ENCODE data around the gene HK2.
"Not testable (repeated sequence)": the region's sequence is repeated elsewhere in the genome, so short reads cannot be mapped to it uniquely, and the experiment has no call there.

The HK2 gene

GRCh38 chr2:74881176-74881575 is 47.2 kb downstream of the HK2 start:
- DNase-seq = no peak

GRCh38 chr2:74881626-74882298 is 47.8 kb downstream of the HK2 start:
- DNase-seq = no peak

- DNase-seq = no peak
These were observed 48.4 kb downstream of the HK2 start for GRCh38 chr2:74882299-74882687.

GRCh38 chr2:74883011-74883410 is 49.1 kb downstream of the HK2 start:
- no peak for DNase-seq

GRCh38 chr2:74884118-74884762 is 50.3 kb downstream of the HK2 start:
- no peak for DNase-seq

- DNase-seq = no peak
These were observed 50.9 kb downstream of the HK2 start for GRCh38 chr2:74884866-74885265.

- DNase-seq = no peak
These were observed 52.3 kb downstream of the HK2 start for GRCh38 chr2:74886251-74886650.

- DNase-seq = no peak
These were observed 52.9 kb downstream of the HK2 start for GRCh38 chr2:74886811-74887210.

- no peak for DNase-seq
These were observed 53.6 kb downstream of the HK2 start for GRCh38 chr2:74887445-74887951.

GRCh38 chr2:74887960-74888700 is 54.2 kb downstream of the HK2 start:
- DNase-seq = no peak

GRCh38 chr2:74889159-74889558 is 55.2 kb downstream of the HK2 start:
- DNase-seq = no peak

- DNase-seq = no peak
These were observed 56.8 kb downstream of the HK2 start for GRCh38 chr2:74890711-74891110.

- DNase-seq = no peak
These were observed 57.3 kb downstream of the HK2 start for GRCh38 chr2:74891136-74891764.

- DNase-seq = not testable (repeated sequence)
These were observed 57.9 kb downstream of the HK2 start for GRCh38 chr2:74891816-74892215.

- no peak for DNase-seq
These were observed 58.7 kb downstream of the HK2 start for GRCh38 chr2:74892609-74893008.

GRCh38 chr2:74893332-74893731 is 59.4 kb downstream of the HK2 start:
- DNase-seq = no peak

GRCh38 chr2:74894272-74894981 is 60.5 kb downstream of the HK2 start:
- no peak for DNase-seq

GRCh38 chr2:74895001-74895400 is 61.1 kb downstream of the HK2 start:
- no peak for DNase-seq

- DNase-seq = no peak
These were observed 62.3 kb downstream of the HK2 start for GRCh38 chr2:74896232-74896631.

GRCh38 chr2:74900225-74900624 is 66.3 kb downstream of the HK2 start:
- DNase-seq = not testable (repeated sequence)

- DNase-seq = no peak
These were observed 68.4 kb downstream of the HK2 start for GRCh38 chr2:74902281-74902860.

GRCh38 chr2:74906395-74906794 is 72.5 kb downstream of the HK2 start:
- DNase-seq = no peak
